ENCODE data around the gene CACNB1. TPM values are rescaled to one million over a fixed set of nuclear protein-coding genes. Genes with fewer than 3 reads are reported as not detected.

The CACNB1 gene
- total and polyA plus RNA-seq, 2 of the 4 experiments (the other 2 are of a cell fraction), result 2.5 to 8.6 TPM

DNA sequence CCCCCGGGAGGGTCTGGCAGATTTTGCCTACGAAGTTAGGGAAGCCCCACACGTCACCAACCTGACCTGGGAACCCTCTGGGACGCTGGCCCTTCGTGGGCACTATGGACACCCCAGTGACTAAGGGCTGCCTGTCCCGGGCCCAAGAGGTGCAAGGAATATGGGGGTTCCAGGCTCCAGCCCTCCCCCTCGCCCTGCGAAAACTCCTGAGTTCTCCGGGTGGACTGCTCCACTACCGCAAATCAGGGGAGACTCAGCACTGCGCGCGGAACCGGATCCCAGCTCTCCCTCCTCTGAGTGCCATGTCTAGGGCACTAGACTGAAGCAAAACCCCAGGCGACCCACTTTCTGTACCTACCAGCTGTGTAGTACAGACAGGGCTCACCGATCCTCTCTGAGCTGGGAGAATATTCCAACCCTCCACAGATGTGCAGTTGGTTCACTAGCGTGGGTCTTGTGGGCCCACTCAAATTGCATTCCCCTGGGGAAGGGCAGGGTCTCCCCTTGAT is 31.6 kb downstream of the CACNB1 start, which contains the start of gene ARL5C:
Gene ARL5C (minus strand): TSS at position 321 of the 509 bp plus-strand sequence. CDS start 401 bp downstream, outside the sequence.
- Histone ChIP-seq H3K9me3 (ENCODE audit: control insufficient read depth, insufficient read depth, low read length) (no peaks in the 10 kb centered on the region), H3K23ac (ENCODE audit: low read depth, low read length) (peak within 1 kb of the TSS; percentile 26), H3K4me3 (ENCODE audit: insufficient read depth, low read depth, low read length) (peak within 1 kb of the TSS; percentile 55), H3K56ac (ENCODE audit: extremely low read depth, insufficient read depth, low read length) (no peak within 1 kb of the TSS; the same call in 1 of the 2 replicates), H2BK20ac (ENCODE audit: low read depth, low read length) (no peak within 1 kb of the TSS), H3K4ac (ENCODE audit: low read depth, low read length) (peak within 1 kb of the TSS; percentile 6), H3K18ac (ENCODE audit: low read depth, low read length) (no peak within 1 kb of the TSS), H2BK15ac (ENCODE audit: low read depth, low read length) (no peak within 1 kb of the TSS), H2AK5ac (ENCODE audit: low read depth, low read length) (peak within 1 kb of the TSS; percentile 25; the same call in 1 of the 2 replicates), H3K27me3 (ENCODE audit: control insufficient read depth, insufficient read depth, low read length) (peaks cover 31% of the 10 kb centered on the region), H2BK5ac (ENCODE audit: low read depth, low read length, poor library complexity, severe bottlenecking) (no peak within 1 kb of the TSS), H3K79me1 (ENCODE audit: low read depth in 1 of 2, low read length in 2 of 2) (no peaks in the 10 kb centered on the region), H3K27ac (ENCODE audit: insufficient read depth, low read length) (no peak within 1 kb of the TSS), H3K14ac (replicated peaks; ENCODE audit: low read depth, low read length) (peak within 1 kb of the TSS; percentile 10; the same call in 1 of the 2 replicates), H3K36me3 (ENCODE audit: control insufficient read depth, insufficient read depth, low read length) (no peaks in the 10 kb centered on the region), H2AK9ac (replicated peaks; ENCODE audit: low read depth, low read length, poor library complexity) (peak within 1 kb of the TSS; percentile 17), H3K4me1 (ENCODE audit: control insufficient read depth, insufficient read depth, low read length) (peaks cover 5% of the 10 kb centered on the region; the same call in 1 of the 2 replicates), H4K5ac (ENCODE audit: low read depth, low read length) (peak within 1 kb of the TSS; percentile 65), H2BK120ac (ENCODE audit: low read depth, low read length) (0 out of 2 replicates have a peak within 1 kb of the TSS, but pooled peaks have one; percentile 2), H3K9ac (ENCODE audit: low read depth, low read length) (peak within 1 kb of the TSS; percentile 7; the same call in 1 of the 2 replicates), H3K4me2 (ENCODE audit: low read depth, low read length) (peak within 1 kb of the TSS; percentile 91), H2AFZ (replicated peaks; ENCODE audit: low read length, poor library complexity) (peak within 1 kb of the TSS; percentile 92), H3K9me1 (ENCODE audit: insufficient read depth, low read length) (peaks cover 6% of the 10 kb centered on the region), H4K91ac (ENCODE audit: insufficient read depth, low read depth, low read length) (no peak within 1 kb of the TSS), H4K20me1 (ENCODE audit: insufficient read depth, low read length) (no peaks in the 10 kb centered on the region), H4K8ac (ENCODE audit: low read depth in 2 of 2, low read length in 2 of 2) (peak within 1 kb of the TSS; percentile 12 to 81; a peak in 2 of 4 replicates)
- WGBS, 2 experiments (ENCODE audit: extremely low coverage in 2 of 2, insufficient read length in 1 of 2), result 58% methylated on average over 12 of the region's 17 CpGs; no CpG with 5 or more reads in 1 of the 2 experiments
- ATAC-seq (ENCODE audit: low read depth) (no peak), DNase-seq (no peak)
- dilution Hi-C loops (cut with HindIII; ENCODE audit: low sequenced_read_pairs, unreplicated experiment) (no loop called here), in situ Hi-C loops (cut with MboI; ENCODE audit: low sequenced_read_pairs) (no loop called here), intact Hi-C loops (cut with micrococcal nuclease) (no loop called here)
- no peak for TF ChIP-seq MXI1 (IDR thresholded peaks at IDR 0.05; ENCODE audit: borderline replicate concordance, low read depth, low read length)
- TF ChIP-seq POLR2A (IDR thresholded peaks at IDR 0.05; ENCODE audit: low read depth, low read length), result no peak
- no peak for TF ChIP-seq RAD21 (IDR thresholded peaks at IDR 0.05; ENCODE audit: low read length)
- no peak for TF ChIP-seq CHD1 (IDR thresholded peaks at IDR 0.05; ENCODE audit: low read depth, low read length)
- no peak for TF ChIP-seq SMC3 (IDR thresholded peaks at IDR 0.05; ENCODE audit: low read depth, low read length)
- TF ChIP-seq, protein P1, sequence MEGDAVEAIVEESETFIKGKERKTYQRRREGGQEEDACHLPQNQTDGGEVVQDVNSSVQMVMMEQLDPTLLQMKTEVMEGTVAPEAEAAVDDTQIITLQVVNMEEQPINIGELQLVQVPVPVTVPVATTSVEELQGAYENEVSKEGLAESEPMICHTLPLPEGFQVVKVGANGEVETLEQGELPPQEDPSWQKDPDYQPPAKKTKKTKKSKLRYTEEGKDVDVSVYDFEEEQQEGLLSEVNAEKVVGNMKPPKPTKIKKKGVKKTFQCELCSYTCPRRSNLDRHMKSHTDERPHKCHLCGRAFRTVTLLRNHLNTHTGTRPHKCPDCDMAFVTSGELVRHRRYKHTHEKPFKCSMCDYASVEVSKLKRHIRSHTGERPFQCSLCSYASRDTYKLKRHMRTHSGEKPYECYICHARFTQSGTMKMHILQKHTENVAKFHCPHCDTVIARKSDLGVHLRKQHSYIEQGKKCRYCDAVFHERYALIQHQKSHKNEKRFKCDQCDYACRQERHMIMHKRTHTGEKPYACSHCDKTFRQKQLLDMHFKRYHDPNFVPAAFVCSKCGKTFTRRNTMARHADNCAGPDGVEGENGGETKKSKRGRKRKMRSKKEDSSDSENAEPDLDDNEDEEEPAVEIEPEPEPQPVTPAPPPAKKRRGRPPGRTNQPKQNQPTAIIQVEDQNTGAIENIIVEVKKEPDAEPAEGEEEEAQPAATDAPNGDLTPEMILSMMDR (conservative IDR thresholded peaks at IDR 0.05; ENCODE audit: low read depth, low read length), result no peak
- TF ChIP-seq FOS (IDR thresholded peaks at IDR 0.05; ENCODE audit: low read depth, low read length), result no peak
- no peak for TF ChIP-seq RCOR1 (IDR thresholded peaks at IDR 0.05; ENCODE audit: insufficient replicate concordance, low read length)
- no peak for TF ChIP-seq MAFK (IDR thresholded peaks at IDR 0.05; ENCODE audit: low read depth, low read length)
- TF ChIP-seq, protein P2, sequence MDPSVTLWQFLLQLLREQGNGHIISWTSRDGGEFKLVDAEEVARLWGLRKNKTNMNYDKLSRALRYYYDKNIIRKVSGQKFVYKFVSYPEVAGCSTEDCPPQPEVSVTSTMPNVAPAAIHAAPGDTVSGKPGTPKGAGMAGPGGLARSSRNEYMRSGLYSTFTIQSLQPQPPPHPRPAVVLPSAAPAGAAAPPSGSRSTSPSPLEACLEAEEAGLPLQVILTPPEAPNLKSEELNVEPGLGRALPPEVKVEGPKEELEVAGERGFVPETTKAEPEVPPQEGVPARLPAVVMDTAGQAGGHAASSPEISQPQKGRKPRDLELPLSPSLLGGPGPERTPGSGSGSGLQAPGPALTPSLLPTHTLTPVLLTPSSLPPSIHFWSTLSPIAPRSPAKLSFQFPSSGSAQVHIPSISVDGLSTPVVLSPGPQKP (IDR thresholded peaks at IDR 0.05; ENCODE audit: borderline replicate concordance, low read depth, low read length), result no peak
- TF ChIP-seq CEBPB (IDR thresholded peaks at IDR 0.05; ENCODE audit: low read depth, low read length), result no peak
- no peak for TF ChIP-seq NFE2L2 (IDR thresholded peaks at IDR 0.05; ENCODE audit: low read depth, low read length)
- TF ChIP-seq, protein P3, sequence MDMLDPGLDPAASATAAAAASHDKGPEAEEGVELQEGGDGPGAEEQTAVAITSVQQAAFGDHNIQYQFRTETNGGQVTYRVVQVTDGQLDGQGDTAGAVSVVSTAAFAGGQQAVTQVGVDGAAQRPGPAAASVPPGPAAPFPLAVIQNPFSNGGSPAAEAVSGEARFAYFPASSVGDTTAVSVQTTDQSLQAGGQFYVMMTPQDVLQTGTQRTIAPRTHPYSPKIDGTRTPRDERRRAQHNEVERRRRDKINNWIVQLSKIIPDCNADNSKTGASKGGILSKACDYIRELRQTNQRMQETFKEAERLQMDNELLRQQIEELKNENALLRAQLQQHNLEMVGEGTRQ (IDR thresholded peaks at IDR 0.05; ENCODE audit: low read depth, low read length), result no peak
- TF ChIP-seq RFX5 (IDR thresholded peaks at IDR 0.05; ENCODE audit: low read depth, low read length), result no peak
- no peak for TF ChIP-seq MAZ (IDR thresholded peaks at IDR 0.05; ENCODE audit: borderline replicate concordance, low read depth, low read length)
- TF ChIP-seq BHLHE40 (IDR thresholded peaks at IDR 0.05; ENCODE audit: low read depth, low read length), result no peak
- no TSS peak for BruUV-seq (replicated peaks)
- ChIA-PET POLR2A (ENCODE audit: unreplicated experiment) (no interaction called here), CTCF (interaction anchor here (1.5 to 1.8 kb wide), 3 partner anchors 9 to 166 kb away, joined by 5 to 10 read pairs (median 6); no protein-coding TSS in a partner anchor)

All from IMR-90 (cell line).